ENCODE measurements around the gene GLRX2.
A peak's percentile ranks its signal among the peaks of the same experiment; 100 is the strongest.
"Not testable (repeated sequence)": the region's sequence is repeated elsewhere in the genome, so short reads cannot be mapped to it uniquely, and the experiment has no call there.

Gene GLRX2

GRCh38 chr1:193058529-193059281, 46.5 kb downstream of the GLRX2 start:
- FAIRE-seq: no peak
- no peak for DNase-seq (ENCODE audit: insufficient read length, low spot score)
- TF ChIP-seq CTCF (IDR thresholded peaks at IDR 0.05; ENCODE audit: insufficient read depth, missing control alignments): no peak

- TF ChIP-seq CTCF (IDR thresholded peaks at IDR 0.05; ENCODE audit: insufficient read depth, missing control alignments): no peak
- no peak for DNase-seq (ENCODE audit: insufficient read length, low spot score)
- peak; percentile 46 for FAIRE-seq
These were observed 51.0 kb downstream of the GLRX2 start for GRCh38 chr1:193054169-193054675.

- DNase-seq (ENCODE audit: insufficient read length, low spot score); FAIRE-seq: not testable (repeated sequence)
These were observed 56.3 kb downstream of the GLRX2 start for GRCh38 chr1:193048913-193049312.

Data from D721Med (cell line).